ENCODE data around the gene TMEM106B.

- TF ChIP-seq CTCF (IDR thresholded peaks at IDR 0.05; ENCODE audit: control extremely low read depth in 1 of 3, insufficient read depth in 1 of 3, low read depth in 1 of 3, low read length in 3 of 3) (no peak), RAD21 (IDR thresholded peaks at IDR 0.05 in 1 of 2, conservative IDR thresholded peaks at IDR 0.05 in 1 of 2; ENCODE audit: low read depth in 2 of 2, low read length in 2 of 2) (no peak), HDAC6 (IDR thresholded peaks at IDR 0.05; ENCODE audit: low read depth, low read length) (no peak), SRF (IDR thresholded peaks at IDR 0.05; ENCODE audit: low read depth, low read length) (no peak)
These were observed 16.9 kb downstream of the TMEM106B start for GRCh38 chr7:12228024-12228423.

Data from H1 (cell line).